Testis (tissue), 2 donors: Measurements from ENCODE around the gene ACYP2.

Experiments used
- CTCF ChIP-seq, 3 experiments: fragments of 450-650 bp in 2 of 3; fragments of 200-600 bp in 1 of 3; sonication (generic) in 1 of 3; IDR thresholded peaks; one replicate each; pipeline ENCODE4 v1.5.1; 2016 to 2019; ENCODE audit warnings: antibody characterized with exemption in 3 of 3, mild to moderate bottlenecking in 2 of 3, moderate library complexity in 1 of 3
- POLR2A ChIP-seq: fragments of 450-650 bp; IDR thresholded peaks from one replicate; pipeline ENCODE4 v1.6.1; 2017; ENCODE audit warnings: antibody characterized with exemption, mild to moderate bottlenecking, moderate library complexity

- no peak for TF ChIP-seq CTCF (IDR thresholded peaks at IDR 0.05)
- TF ChIP-seq POLR2A: no peak
Observed at GRCh38 chr2:54350426-54350825, 235.0 kb downstream of the ACYP2 start.
